NCI-H460 (cell line): ENCODE data around the gene RABL6. TPM values are rescaled to one million over a fixed set of nuclear protein-coding genes. Genes with fewer than 3 reads are reported as not detected.
"Not testable (repeated sequence)": the region's sequence is repeated elsewhere in the genome, so short reads cannot be mapped to it uniquely, and the experiment has no call there.

Experiments
- DNase-seq: peaks from one replicate; pipeline ENCODE4 v3.0.0-alpha.2; 2016; ENCODE audit warnings: low read depth; ENCODE audit errors: extremely low read depth
- total RNA-seq: library from RNA; depleted of rRNA; stranded (reverse); fragments of >200 nt; shearing (Covaris generic); gene quantifications from 2 replicates; pipeline ENCODE4 v1.2.3, GENCODE V29; 2014

RABL6 gene
- total RNA-seq, 1 experiment from 2014 or later, result 69.4 TPM

DNA sequence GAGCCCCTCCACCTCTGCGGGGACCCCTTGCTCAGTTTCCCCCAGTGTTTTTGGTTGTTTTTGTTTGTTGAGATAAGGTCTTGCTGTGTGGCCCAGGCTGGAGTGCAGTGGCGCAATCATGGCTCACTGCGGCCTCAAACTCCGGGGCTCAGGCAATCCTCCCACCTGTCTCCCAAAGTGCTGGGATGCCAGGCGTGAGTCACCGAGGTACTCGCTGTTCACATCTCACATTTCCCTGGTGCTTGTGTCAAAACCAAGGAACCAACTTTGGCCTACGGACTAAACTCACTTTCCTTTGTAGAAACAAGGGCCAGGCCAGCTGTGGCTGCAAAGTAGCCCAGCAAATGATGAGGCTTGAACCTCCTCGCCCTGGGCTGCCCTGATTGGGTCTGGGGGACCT is 24.8 kb downstream of the RABL6 start:
- DNase-seq, result no peak

DNA sequence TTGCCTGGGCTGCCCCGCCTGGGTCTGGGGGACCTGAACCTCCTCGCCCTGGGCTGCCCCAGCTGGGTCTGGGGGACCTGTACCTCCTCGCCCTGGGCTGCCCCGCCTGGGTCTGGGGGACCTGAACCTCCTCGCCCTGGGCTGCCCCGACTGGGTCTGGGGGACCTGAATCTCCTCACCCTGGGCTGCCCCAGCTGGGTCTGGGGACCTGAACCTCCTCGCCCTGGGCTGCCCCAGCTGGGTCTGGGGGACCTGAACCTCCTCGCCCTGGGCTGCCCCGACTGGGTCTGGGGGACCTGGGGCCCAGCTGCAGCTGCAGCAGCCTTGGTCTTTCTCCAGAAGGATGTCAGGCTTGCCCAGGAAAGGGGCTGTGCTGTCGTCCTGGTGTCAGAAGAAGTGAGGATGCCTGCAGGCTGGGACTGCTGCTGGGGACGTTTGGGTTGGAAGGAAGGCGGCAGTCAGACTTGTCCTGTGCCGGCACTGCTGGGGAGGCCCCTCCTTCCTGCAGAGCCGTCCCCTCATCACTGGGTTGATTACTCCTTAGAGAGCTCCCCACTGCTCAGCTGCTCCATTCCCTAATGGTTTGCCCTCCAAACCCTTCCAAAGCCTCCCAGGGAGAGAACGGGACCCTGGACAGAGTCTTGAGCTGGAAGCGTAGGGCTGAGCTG is 25.8 kb downstream of the RABL6 start:
- DNase-seq, result not testable (repeated sequence)

DNA sequence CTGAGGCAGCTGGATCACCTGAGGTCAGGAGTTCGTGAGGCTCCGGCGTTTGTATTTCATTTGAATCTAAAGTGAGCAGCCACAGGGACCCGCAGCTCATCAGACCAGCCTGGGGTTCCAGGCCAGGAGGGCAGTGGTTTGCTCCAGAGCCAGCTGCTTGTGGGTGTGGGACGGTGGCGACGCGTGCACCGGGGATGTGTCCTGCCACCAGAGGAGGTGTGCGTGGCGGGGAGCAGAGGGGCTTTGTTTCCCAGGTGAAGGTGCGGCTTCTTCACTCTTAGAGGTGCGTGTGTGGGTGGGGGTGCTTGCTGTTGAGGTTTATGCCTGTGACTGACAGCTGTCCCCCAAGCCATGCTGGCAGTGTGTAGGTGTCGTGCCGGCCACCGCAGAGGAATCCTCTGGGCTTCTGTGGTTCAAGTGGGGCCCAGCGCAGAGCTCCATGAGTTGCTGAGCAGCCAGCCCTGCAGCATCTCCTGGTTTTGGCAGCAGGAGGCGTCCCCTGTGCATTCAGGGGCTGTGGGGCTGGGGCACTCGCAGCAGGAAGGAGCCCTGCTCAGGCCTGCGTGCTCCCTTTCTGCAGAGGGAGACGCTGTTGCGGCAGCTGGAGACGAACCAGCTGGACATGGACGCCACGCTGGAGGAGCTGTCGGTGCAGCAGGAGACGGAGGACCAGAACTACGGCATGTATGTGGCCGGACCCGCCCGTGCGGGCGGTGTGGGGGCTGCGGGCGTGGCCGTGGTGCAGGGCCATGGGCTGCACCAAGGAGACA is 27.6 kb downstream of the RABL6 start:
- no peak for DNase-seq

DNA sequence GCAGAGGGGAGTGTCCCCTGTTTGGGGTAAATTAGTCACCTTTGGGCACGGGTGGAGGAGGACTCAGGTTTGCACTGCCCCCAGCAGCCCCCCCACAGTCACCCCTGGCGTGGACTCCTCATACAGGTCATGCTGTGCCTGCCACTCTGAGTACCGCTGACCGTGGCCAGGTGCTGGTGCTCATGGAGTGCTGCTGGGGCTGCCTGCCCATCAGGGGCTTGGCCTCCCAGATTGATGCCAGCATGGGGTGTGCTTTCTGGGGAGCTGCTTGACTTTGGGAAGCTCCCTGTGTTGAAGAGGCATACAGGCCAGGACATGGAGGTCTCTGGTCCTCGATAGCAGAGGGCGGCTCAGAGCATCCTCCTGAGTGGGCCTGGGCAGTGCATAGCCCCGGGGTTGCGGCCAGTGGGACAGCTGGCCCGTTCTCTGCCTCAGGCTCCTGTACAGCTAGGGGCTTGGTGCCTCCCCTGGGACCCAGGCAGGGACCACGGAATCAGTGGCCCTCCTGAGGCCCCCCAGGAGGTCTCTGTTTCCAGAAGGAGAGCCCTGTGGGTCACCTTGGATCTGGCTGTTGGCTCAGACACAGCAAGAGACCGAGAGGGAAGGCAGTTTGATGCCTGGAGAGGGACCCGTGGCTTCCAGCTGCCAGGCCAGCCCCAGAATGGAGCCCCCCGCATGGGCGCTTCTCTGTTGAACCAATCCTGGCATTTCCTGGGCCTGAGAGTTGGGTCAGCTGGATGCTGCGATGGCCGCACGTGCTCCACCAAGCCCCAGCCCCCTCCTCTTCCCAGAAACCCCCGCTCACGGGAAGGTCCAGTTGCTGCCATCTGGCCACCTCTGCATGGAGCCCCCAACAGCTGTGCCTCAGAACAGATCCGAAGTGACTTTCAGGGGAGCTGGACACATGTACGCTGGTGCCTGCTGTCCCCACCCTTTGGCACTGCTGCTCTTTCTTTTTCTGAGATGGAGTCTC is 28.5 kb downstream of the RABL6 start:
- no peak for DNase-seq

DNA sequence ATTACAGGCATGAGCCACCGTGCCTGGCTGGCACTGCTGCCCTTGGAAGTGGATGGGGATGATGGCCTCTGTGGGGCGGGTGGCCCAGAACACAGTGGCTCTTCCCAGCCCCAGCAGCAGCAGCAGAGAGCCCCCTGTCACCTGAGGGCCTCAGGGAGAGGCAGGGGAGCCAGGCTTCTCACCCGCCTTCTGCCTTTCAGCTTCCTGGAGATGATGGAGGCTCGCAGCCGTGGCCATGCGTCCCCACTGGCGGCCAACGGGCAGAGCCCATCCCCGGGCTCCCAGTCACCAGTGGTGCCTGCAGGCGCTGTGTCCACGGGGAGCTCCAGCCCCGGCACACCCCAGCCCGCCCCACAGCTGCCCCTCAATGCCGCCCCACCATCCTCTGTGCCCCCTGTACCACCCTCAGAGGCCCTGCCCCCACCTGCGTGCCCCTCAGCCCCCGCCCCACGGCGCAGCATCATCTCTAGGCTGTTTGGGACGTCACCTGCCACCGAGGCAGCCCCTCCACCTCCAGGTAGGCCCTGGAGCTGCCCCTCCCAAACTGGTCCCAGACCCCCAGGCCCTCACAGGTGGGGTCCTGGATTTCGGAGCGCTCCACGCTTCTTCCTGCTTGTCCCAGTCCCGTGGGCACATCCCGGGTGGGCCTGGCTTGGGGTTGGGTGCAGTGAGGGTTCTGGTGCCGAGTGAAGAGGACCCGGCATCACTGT is 29.6 kb downstream of the RABL6 start:
- no peak for DNase-seq

DNA sequence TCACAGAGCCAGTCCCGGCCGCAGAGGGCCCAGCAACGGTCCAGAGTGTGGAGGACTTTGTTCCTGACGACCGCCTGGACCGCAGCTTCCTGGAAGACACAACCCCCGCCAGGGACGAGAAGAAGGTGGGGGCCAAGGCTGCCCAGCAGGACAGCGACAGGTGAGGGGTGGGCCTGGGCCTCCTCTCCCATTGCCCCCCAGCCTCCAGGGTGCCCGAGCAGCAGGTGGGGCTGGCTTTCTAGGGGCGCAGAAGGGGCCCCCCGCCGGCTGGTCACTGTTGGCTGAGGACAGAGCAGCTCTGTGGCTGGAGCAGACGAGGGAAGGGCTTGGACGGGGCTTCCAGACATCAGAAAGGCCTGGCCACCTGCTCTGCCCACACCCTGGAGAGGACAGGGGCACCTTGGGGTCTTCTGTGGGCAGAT is 30.1 kb downstream of the RABL6 start:
- DNase-seq, result not testable (repeated sequence)

DNA sequence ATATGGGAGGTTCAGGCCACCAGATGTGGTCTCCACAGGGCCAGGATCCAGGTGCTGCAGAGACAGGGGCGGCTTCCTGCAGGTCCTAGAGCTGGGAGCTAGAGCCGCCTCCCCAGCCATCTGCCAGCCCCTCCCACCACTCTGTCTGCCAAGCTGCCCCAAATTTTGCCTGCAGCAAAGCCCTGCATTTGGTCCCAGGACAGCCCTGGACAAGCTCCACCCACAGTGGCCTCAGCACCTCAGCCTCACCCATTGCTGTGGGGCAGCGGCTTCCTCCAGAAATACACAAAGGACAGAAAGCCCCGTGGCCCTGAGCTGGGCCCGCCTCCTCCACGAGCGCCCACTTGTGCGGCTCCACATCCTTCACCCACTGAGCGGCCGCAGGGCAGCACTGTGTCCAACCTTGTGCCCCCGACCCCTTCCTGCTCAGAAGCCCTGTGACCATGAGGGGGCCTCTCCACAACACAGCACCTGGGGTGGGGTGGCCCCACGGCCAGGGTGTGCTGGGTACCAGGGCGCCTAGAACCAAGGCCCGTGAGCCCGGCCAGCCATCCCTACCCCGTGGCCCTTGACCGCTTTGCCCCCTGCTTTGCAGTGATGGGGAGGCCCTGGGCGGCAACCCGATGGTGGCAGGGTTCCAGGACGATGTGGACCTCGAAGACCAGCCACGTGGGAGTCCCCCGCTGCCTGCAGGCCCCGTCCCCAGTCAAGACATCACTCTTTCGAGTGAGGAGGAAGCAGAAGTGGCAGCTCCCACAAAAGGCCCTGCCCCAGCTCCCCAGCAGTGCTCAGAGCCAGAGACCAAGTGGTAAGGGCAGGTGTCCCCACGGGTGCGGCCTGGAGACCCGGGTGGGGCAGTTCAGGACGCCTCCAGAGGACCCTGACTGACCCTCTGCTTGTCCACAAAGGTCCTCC is 30.8 kb downstream of the RABL6 start:
- DNase-seq, result no peak

DNA sequence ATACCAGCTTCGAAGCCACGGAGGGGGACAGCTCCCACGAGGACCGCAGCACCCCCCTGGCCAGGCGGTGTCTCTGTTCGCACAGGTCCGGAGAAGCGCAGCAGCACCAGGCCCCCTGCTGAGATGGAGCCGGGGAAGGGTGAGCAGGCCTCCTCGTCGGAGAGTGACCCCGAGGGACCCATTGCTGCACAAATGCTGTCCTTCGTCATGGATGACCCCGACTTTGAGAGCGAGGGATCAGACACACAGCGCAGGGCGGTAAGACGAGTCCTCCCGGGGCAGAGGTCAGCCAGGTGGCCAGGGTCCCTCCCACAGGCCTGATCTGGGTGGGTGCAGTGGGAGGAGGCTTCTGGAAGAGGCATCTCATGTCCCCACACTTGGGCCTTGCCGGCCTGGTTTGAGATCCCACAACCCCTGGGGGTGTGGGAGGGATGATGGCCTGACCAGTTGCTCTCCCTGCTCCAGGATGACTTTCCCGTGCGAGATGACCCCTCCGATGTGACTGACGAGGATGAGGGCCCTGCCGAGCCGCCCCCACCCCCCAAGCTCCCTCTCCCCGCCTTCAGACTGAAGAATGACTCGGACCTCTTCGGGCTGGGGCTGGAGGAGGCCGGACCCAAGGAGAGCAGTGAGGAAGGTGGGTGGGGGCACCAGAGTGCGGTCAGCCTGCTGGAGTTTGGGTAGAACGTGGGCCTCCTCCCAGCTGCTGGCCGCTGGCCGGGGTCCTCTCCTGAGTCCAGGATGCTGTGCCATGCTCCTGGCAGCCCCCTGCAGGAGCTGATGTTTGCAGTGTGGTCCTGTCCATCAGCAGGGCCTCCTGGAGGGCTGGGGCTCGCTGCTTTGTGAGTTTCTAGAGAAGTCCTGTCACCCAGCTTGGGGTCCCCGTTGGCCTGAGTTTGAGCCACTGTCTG is 31.7 kb downstream of the RABL6 start:
- DNase-seq, result no peak

DNA sequence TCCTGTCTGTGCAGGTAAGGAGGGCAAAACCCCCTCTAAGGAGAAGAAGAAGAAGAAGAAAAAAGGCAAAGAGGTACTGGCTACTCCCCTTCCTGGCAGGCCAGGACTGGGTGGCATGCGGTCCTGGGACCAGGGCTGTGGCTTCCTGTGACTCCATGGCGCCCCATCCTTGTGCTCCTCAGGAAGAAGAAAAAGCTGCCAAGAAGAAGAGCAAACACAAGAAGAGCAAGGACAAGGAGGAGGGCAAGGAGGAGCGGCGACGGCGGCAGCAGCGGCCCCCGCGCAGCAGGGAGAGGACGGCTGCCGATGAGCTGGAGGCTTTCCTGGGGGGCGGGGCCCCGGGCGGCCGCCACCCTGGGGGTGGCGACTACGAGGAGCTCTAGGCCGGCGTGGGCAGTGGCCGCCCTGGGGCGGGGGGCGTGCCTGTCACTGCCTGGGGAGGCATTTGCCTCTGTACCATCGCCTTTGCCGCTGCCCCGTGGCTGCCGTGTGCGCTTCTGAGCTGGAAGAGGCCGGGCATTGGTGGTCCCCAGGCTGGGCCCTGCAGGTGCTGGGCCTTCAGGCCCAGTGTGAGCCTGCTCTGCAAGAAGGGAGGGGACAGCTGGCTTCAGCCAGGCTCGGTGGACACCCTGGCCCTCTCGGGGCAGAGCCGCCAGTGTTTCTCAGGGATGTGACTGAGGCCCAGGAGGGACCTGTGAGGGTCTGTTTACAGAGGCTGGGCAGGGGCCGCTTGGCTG is 32.6 kb downstream of the RABL6 start:
- DNase-seq, result no peak

DNA sequence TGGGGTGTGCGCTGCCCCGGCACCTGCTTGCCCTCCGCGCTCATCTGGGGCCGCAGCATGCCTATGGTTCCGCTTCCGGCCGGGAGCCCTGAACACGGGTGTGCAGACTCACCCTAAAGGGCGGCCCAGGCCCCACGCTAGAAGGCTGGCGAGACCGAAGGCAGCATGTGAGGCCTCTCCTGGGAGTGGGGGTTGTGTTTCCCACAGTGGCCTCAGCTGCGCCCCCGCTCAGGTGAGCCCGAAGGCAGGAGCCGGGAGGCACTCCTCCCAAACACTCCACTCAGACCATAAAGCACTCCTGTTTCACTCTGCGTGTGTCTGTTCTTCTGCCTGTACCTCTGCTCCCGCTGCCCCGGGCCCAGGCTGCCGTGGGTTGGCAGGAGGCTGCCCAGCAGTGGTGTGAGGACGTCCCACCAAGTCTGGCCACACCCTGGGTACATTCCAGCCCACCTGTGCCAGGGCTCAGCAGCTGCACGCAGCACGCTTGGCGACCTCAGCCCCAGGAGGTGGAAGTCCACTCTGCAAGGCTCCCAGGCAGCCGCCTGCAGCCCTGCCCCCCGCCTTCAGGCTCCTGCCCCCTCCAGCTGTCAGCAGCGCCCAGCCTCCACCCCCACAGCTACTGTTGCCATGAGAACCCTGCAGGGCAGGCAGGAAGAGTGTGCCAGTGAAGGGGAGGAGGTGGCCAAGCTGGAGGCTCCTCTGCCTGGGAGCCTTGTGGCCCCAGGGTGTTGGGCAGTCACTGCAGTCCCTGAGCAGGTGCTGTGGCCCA is 33.3 kb downstream of the RABL6 start:
- DNase-seq, result peak; percentile 30

DNA sequence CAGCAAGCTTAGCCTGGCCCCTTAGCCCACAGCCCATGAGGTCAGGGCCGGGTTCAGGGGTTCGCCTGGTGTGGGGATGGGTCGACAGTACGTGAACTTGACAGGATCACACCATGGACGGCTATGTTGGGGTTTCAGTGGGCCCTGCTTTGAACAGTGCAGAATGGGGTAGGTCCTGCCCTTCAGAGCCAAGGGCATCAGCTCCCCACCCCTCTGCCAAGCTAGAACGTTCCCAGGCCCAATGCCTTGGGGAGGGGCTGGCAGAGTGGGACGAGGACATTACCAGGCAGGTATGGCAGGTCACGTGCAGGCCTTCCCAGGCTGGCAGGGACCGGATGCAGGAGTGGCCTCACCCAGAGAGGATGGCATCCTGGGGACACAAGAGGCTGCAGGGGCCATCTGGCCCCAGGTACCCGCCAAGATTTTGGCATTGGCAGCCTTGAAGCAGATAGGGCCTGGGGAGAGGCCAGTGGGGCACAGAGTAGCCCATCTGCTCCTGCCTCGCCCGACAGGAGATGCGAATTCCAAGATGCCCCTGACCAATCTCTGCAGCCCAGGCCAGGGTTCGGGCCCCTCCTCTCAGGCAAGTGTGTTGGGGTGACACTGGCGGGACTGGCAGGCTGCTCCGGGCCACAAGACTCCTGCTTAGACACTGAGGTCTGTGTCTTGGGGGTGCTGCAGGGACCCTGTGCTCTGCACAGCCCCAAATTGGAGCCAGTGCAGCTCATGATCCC is 34.1 kb downstream of the RABL6 start:
- not testable (repeated sequence) for DNase-seq

DNA sequence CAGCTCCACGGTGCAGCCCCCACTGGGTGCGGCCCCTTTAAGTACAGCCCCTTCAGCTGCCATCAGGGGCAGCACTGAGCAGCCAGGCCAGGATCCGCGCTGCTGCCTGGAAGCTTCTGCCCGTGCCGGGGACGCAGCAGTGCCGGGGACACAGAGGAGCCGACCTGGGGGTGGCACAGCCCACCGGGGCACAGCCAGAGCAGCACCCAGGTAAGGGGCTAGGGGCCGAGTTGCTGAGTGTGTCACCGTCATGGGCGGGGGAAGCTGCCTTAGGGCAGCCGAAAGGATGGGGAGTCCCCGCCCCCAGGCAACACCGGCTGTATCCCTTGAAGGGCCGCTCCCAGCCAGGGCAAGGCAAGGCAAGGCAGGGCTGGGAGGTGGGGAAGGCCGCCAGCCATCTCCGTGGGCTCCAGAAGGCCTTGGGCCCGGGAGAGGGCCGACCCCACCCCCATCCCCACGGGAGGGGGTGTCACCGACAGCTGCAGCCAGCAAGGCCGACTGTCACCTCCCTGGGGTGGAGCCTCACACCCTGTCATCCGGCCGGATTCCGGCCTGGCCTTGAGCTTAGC is 34.7 kb downstream of the RABL6 start, which contains the start of gene AJM1:
TSS of gene AJM1 (plus strand) at position 99 of the 569 bp plus-strand sequence. CDS start 1,937 bp downstream, outside the sequence.
- DNase-seq, result peak; percentile 73

DNA sequence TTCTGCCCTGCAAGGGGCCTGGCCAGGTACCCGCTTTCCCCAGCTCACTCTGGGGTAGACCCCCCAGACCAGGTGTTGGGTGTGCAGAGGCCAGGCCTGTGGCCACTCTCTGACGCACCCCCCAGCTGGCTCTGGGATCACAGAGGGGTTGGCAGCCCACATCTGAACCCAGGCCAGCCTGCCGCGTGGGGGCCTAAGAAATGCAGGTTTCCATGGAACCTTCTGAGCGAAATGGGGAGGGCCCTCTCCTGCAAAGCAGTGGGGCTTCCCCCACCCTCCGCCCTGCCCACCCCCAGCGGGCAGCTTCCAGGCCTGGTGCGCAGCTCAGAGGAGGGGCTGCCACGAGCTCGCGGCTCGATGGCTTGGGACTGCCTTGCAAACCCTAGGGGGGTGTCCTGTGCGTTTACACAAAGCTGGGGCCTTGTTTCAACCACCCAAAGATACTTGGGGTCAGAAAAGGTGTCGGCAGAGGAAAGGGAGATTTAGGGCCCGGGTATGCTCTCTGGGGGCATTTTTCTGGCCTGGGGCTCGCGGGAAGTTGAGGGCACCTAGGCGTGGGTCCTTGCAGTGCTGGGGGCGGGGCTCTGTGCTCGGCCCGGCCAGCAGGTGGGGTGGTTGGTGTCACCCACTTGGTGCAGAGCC is 35.5 kb downstream of the RABL6 start:
- not testable (repeated sequence) for DNase-seq

DNA sequence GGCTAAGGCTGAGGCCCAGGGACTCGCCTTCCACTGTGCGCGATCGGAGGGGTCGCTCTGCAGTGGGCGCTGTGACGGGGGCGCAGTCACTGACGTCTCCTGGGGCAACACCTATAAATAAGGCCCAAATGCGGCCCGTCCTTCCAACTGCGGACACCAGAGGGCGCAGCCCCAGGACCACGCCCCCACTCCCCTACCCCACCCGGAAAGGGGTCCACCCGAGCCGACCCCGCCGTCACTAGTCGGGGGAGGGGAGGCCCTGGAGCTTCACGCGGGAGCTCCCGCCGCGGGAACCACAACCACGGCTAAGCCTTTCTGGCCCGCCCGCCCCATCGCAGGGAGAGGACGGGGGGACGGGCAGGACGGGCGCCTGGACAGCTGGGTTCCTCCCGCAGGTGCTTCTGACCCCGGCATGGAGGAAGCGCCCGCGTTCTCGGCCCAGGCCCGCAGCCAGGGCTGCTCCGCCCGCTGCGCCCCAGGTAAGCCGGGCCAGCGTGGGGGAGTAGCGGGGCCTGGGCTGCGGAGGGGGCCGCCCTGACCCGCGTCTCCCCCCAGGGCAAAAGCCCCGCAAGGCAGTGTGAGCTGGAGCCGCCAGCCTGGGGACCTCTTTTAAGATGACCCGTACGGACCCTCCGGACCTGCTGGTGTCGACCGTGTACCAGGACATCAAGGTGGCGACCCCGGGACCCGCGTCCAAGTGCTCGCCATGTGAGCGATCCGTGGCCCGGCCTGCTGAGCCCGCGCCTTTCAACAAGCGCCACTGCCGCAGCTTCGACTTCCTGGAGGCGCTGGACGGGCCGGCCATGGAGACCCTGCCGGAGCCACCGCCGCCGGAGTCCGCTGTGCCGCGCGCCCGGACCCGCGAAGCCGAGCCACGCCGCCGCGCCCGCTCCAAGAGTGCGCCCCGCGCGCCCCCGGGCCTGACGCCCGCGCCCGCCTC is 36.3 kb downstream of the RABL6 start:
- DNase-seq, result not testable (repeated sequence)
